ENCODE data around the gene SUFU. TPM values are rescaled to one million over a fixed set of nuclear protein-coding genes. Genes with fewer than 3 reads are reported as not detected.

Gene SUFU
- total and polyA plus RNA-seq, 2 donors from 2014 or later: 6.5 to 18.9 TPM

DNA sequence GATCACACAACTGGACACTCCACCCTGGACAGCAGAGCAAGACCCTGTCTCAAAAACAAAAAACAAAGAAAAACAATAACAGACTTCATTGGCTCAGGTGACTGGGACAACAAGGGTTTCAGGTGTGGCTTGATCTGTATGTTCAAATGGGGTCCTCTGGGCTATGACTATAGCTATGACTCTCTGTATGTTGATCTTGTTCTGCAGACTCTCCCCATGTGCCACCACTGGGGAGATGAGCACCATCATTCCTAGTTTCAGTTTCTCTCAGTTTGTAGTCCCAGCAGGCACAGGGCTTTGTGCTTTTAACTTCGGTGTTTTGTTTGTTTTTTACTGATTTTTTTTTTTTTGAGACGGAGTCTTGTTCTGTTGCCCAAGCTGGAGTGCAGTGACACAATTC, 53.8 kb downstream of the SUFU start:
- DNase-seq (no peak), FAIRE-seq (no peak)
- Histone ChIP-seq H3K27me3 (ENCODE audit: control insufficient read depth, insufficient read depth, low read length) (no peaks in the 10 kb centered on the region), H3K36me3 (ENCODE audit: control insufficient read depth in 2 of 3, insufficient read depth in 3 of 3, low read length in 3 of 3) (peaks cover 0 to 4% (median 0%) of the 10 kb centered on the region in 3 donors), H3K4me1 (ENCODE audit: control insufficient read depth in 2 of 3, insufficient read depth in 2 of 3, low read depth in 1 of 3, low read length in 3 of 3) (no peaks in the 10 kb centered on the region), H3K27ac (ENCODE audit: low read depth in 2 of 2, low read length in 2 of 2) (no peak overlapping the region), H3K9me3 (ENCODE audit: control insufficient read depth in 2 of 3, insufficient read depth in 1 of 3, low read length in 3 of 3) (no peaks in the 10 kb centered on the region), H3K9ac (ENCODE audit: low read length in 3 of 3) (no peak overlapping the region), H3K4me3 (ENCODE audit: low read length in 3 of 3) (no peak overlapping the region)
- TF ChIP-seq, protein P1, sequence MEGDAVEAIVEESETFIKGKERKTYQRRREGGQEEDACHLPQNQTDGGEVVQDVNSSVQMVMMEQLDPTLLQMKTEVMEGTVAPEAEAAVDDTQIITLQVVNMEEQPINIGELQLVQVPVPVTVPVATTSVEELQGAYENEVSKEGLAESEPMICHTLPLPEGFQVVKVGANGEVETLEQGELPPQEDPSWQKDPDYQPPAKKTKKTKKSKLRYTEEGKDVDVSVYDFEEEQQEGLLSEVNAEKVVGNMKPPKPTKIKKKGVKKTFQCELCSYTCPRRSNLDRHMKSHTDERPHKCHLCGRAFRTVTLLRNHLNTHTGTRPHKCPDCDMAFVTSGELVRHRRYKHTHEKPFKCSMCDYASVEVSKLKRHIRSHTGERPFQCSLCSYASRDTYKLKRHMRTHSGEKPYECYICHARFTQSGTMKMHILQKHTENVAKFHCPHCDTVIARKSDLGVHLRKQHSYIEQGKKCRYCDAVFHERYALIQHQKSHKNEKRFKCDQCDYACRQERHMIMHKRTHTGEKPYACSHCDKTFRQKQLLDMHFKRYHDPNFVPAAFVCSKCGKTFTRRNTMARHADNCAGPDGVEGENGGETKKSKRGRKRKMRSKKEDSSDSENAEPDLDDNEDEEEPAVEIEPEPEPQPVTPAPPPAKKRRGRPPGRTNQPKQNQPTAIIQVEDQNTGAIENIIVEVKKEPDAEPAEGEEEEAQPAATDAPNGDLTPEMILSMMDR (IDR thresholded peaks at IDR 0.05; ENCODE audit: borderline replicate concordance, extremely low read depth, insufficient read depth): no peak
- intact Hi-C loops (cut with DNase I): no loop called here

DNA sequence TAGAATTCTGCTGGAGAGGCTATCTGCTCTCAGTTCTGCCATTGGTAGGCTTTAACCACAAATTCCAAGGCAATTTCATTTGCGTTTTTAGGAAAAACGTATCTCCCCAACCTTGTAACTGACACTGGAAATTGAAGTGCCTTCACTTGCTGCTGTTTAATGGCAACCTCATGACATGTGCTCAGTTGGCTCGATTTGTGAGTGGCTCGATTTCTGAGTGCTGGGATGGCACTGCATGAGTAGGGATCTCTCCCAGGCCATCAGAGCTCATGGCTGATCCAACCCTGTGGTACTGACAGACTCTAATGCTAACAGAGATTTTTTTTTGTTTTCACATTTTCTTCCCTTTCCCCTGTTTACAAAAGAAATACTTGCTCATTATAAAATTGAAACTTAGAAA, 56.0 kb downstream of the SUFU start:
- H3K27ac ChIP-seq (ENCODE audit: low read depth in 2 of 2, low read length in 2 of 2): no peak overlapping the region
- H3K4me3 ChIP-seq (ENCODE audit: low read length in 3 of 3): no peak overlapping the region
- DNase-seq: no peak
- intact Hi-C loops (cut with DNase I): no loop called here
- H3K9me3 ChIP-seq (ENCODE audit: control insufficient read depth in 2 of 3, insufficient read depth in 1 of 3, low read length in 3 of 3): no peaks in the 10 kb centered on the region
- peaks cover 0 to 4% (median 0%) of the 10 kb centered on the region in 3 donors for H3K36me3 ChIP-seq (ENCODE audit: control insufficient read depth in 2 of 3, insufficient read depth in 3 of 3, low read length in 3 of 3)
- TF ChIP-seq, protein P1 (IDR thresholded peaks at IDR 0.05; ENCODE audit: borderline replicate concordance, extremely low read depth, insufficient read depth): no peak
- no peak overlapping the region for H3K9ac ChIP-seq (ENCODE audit: low read length in 3 of 3)
- H3K4me1 ChIP-seq (ENCODE audit: control insufficient read depth in 2 of 3, insufficient read depth in 2 of 3, low read depth in 1 of 3, low read length in 3 of 3): no peaks in the 10 kb centered on the region
- no peak for FAIRE-seq
- no peaks in the 10 kb centered on the region for H3K27me3 ChIP-seq (ENCODE audit: control insufficient read depth, insufficient read depth, low read length)

DNA sequence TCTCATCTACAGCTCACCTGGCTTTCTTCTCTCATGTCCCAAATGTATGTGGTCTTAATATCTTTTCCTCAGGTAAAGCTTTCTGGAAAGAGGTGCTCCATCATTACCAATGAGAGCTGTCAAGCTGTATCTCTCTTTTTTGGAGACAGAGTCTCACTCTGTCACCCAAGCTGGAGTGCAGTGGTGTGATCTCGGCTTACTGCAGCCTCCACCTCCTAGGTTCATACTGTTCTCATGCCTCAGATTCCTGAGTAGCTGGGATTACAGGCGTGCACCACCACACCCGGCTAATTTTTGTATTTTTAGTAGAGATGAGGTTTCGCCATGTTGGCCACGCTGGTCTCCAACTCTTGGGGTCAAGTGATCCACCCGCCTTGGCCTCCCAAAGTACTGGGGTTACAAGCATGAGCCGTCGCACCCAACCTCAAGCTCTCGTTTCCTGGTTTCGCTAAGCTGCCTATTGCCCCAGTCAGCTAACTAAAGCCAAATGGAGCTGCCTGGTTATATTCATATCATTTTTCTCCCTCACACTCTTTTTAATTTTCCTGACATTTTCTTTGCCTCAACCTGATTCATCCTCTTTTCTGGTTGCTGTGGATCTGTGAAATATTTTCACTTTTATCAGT, 60.5 kb downstream of the SUFU start:
- Histone ChIP-seq H3K9me3 (ENCODE audit: control insufficient read depth in 2 of 3, insufficient read depth in 1 of 3, low read length in 3 of 3) (no peaks in the 10 kb centered on the region), H3K4me3 (ENCODE audit: low read length in 3 of 3) (no peak overlapping the region), H3K9ac (ENCODE audit: low read length in 3 of 3) (no peak overlapping the region), H3K4me1 (ENCODE audit: control insufficient read depth in 2 of 3, insufficient read depth in 2 of 3, low read depth in 1 of 3, low read length in 3 of 3) (no peaks in the 10 kb centered on the region), H3K27ac (ENCODE audit: low read depth in 2 of 2, low read length in 2 of 2) (no peak overlapping the region), H3K36me3 (ENCODE audit: control insufficient read depth in 2 of 3, insufficient read depth in 3 of 3, low read length in 3 of 3) (no peaks in the 10 kb centered on the region), H3K27me3 (ENCODE audit: control insufficient read depth, insufficient read depth, low read length) (no peaks in the 10 kb centered on the region)
- TF ChIP-seq, protein P1 (IDR thresholded peaks at IDR 0.05; ENCODE audit: borderline replicate concordance, extremely low read depth, insufficient read depth): no peak
- no peak for DNase-seq
- intact Hi-C loops (cut with DNase I): no loop called here
- FAIRE-seq: no peak

DNA sequence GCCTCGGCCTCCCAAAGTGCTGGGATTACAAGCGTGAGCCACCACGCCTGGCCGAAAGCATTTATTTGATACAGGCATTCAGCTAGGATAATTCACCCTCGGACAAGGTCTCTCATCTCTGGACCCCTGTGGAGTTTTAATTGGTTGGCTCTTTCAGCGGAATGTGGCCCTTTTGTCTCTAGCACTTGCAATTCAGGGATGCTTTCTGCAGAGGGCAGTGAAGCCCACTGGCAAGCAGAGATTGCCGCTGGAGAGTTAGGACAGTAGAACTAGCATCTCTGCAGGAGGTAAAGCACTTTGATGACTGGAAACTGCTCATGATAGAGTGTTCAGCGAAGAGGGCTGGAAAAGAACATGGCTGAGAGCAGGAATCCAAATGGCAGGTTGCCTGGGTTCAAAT, 62.0 kb downstream of the SUFU start:
- intact Hi-C loops (cut with DNase I): no loop called here
- H3K36me3 ChIP-seq (ENCODE audit: control insufficient read depth in 2 of 3, insufficient read depth in 3 of 3, low read length in 3 of 3): no peaks in the 10 kb centered on the region
- FAIRE-seq (no peak), DNase-seq (no peak)
- TF ChIP-seq, protein P1 (IDR thresholded peaks at IDR 0.05; ENCODE audit: borderline replicate concordance, extremely low read depth, insufficient read depth): no peak
- no peak overlapping the region for H3K9ac ChIP-seq (ENCODE audit: low read length in 3 of 3)
- no peak overlapping the region for H3K27ac ChIP-seq (ENCODE audit: low read depth in 2 of 2, low read length in 2 of 2)
- no peak overlapping the region for H3K4me3 ChIP-seq (ENCODE audit: low read length in 3 of 3)
- no peaks in the 10 kb centered on the region for H3K9me3 ChIP-seq (ENCODE audit: control insufficient read depth in 2 of 3, insufficient read depth in 1 of 3, low read length in 3 of 3)
- no peaks in the 10 kb centered on the region for H3K4me1 ChIP-seq (ENCODE audit: control insufficient read depth in 2 of 3, insufficient read depth in 2 of 3, low read depth in 1 of 3, low read length in 3 of 3)
- H3K27me3 ChIP-seq (ENCODE audit: control insufficient read depth, insufficient read depth, low read length): no peaks in the 10 kb centered on the region
